ENCODE results near the gene ZNF784.

DNA sequence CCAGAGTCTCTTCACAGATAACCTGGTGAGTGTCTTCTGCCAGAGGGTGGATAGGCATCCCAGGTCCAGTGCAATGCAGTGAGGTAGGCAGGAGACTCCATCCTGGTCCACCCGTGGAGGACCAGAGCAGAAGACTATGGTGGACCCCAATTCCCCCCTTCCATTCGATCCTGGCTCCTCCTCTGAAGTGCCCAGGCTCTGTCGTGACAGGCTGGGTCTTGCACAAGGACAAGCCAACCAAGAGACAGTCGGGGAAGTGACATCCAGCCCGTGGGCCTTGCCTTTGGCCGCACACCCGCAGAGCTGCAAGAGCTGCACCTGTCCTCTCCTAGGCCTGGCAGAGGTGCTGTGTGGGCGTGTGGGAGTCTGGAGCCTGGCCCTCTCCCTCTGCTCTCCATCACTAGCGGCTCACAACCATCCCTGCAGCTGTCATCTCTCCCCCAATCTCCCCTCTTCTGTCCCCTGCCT lies 3.1 kb downstream of the ZNF784 start:
- TF ChIP-seq RCOR1 (IDR thresholded peaks at IDR 0.05; ENCODE audit: low read depth, low read length) (no peak), JUN (IDR thresholded peaks at IDR 0.05) (no peak), TP53 (CRISPR knock-in tag; IDR thresholded peaks at IDR 0.05) (no peak), POLR2A (IDR thresholded peaks at IDR 0.05; ENCODE audit: low read length) (no peak)
- TF ChIP-seq, protein P1, sequence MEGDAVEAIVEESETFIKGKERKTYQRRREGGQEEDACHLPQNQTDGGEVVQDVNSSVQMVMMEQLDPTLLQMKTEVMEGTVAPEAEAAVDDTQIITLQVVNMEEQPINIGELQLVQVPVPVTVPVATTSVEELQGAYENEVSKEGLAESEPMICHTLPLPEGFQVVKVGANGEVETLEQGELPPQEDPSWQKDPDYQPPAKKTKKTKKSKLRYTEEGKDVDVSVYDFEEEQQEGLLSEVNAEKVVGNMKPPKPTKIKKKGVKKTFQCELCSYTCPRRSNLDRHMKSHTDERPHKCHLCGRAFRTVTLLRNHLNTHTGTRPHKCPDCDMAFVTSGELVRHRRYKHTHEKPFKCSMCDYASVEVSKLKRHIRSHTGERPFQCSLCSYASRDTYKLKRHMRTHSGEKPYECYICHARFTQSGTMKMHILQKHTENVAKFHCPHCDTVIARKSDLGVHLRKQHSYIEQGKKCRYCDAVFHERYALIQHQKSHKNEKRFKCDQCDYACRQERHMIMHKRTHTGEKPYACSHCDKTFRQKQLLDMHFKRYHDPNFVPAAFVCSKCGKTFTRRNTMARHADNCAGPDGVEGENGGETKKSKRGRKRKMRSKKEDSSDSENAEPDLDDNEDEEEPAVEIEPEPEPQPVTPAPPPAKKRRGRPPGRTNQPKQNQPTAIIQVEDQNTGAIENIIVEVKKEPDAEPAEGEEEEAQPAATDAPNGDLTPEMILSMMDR (IDR thresholded peaks at IDR 0.05) = no peak
- TF ChIP-seq, protein P2, sequence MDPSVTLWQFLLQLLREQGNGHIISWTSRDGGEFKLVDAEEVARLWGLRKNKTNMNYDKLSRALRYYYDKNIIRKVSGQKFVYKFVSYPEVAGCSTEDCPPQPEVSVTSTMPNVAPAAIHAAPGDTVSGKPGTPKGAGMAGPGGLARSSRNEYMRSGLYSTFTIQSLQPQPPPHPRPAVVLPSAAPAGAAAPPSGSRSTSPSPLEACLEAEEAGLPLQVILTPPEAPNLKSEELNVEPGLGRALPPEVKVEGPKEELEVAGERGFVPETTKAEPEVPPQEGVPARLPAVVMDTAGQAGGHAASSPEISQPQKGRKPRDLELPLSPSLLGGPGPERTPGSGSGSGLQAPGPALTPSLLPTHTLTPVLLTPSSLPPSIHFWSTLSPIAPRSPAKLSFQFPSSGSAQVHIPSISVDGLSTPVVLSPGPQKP (IDR thresholded peaks at IDR 0.05; ENCODE audit: low read depth, low read length) = no peak

Data from A549 (cell line).